Kidney (tissue), 14 donors: Measurements from ENCODE around the gene SRCIN1. TPM values are rescaled to one million over a fixed set of nuclear protein-coding genes. Genes with fewer than 3 reads are reported as not detected.
"Not testable (repeated sequence)": the region's sequence is repeated elsewhere in the genome, so short reads cannot be mapped to it uniquely, and the experiment has no call there.

ENCODE experiments used
- DNase-seq, 5 donors: peaks; one replicate each; pipeline ENCODE4 v3.0.0-alpha.2; 2013 to 2020
- FAIRE-seq: peaks from 2 replicates; lab custom pipeline; 2012; peaks lifted over from hg19 to GRCh38; lab: Jason Lieb, UNC
- H3K27ac ChIP-seq, 2 donors: one replicate each; pipeline ENCODE4 v1.7.0; 2013; ENCODE audit warnings: low read depth in 2 of 2, low read length in 2 of 2, inconsistent platforms in 1 of 2
- H3K27me3 ChIP-seq: one replicate; pipeline ENCODE4 v1.7.1; 2013; ENCODE audit warnings: low read length, inconsistent platforms; ENCODE audit not compliant: control insufficient read depth, insufficient read depth
- H3K36me3 ChIP-seq, 3 donors: one replicate each; pipeline versions ENCODE4 v1.7.0 to v1.7.1; 2013; ENCODE audit warnings: low read length in 3 of 3, control low read depth in 1 of 3, inconsistent platforms in 1 of 3; ENCODE audit not compliant: insufficient read depth in 3 of 3, control insufficient read depth in 2 of 3
- H3K4me1 ChIP-seq, 3 donors: one replicate each; pipeline versions ENCODE4 v1.7.0 to v1.7.1; 2013; ENCODE audit warnings: low read length in 3 of 3, inconsistent platforms in 1 of 3, low read depth in 1 of 3; ENCODE audit not compliant: control insufficient read depth in 2 of 3, insufficient read depth in 2 of 3
- H3K4me3 ChIP-seq, 3 donors: one replicate each; pipeline versions ENCODE4 v1.7.0 to v1.8.1; 2013; ENCODE audit warnings: low read length in 3 of 3, control low read depth in 1 of 3, inconsistent platforms in 1 of 3
- H3K9ac ChIP-seq, 3 donors: one replicate each; pipeline versions ENCODE4 v1.7.0 to v1.7.1; 2013; ENCODE audit warnings: low read length in 3 of 3, control low read depth in 1 of 3, inconsistent platforms in 1 of 3
- H3K9me3 ChIP-seq, 3 donors: one replicate each; pipeline versions ENCODE4 v1.7.0 to v1.7.1; 2013; ENCODE audit warnings: low read length in 3 of 3, control low read depth in 1 of 3, inconsistent platforms in 1 of 3; ENCODE audit not compliant: control insufficient read depth in 2 of 3, insufficient read depth in 1 of 3
- intact Hi-C: fragments of 100-400 bp; cut with DNase I; formaldehyde crosslinking; loops from one replicate; pipeline ENCODE4 v1.11.1; 2022
- polyA plus RNA-seq: library from polyadenylated mRNA; stranded (reverse); fragments of 350-450 nt; fragmentation: Illumina TruSeq; extraction: RNeasy Lipid Tissue Mini Kit (QIAGEN cat#74804); gene quantifications from one replicate; pipeline ENCODE4 v1.2.3, GENCODE V29; 2014; ENCODE audit warnings: low read depth, low replicate concordance; ENCODE audit not compliant: insufficient read depth
- total RNA-seq: library from RNA; stranded (reverse); fragmentation: NEBNext Ultra II Directional; extraction: Animal tissue kit (Norgen Biotek cat#: 25700); gene quantifications from one replicate; pipeline ENCODE4 v1.2.1, GENCODE V29; 2021
- TF ChIP-seq, protein P1 (sequence below): IDR thresholded peaks from 3 replicates; pipeline ENCODE4 v1.5.1; 2012; ENCODE audit warnings: mild to moderate bottlenecking, moderate library complexity, borderline replicate concordance; ENCODE audit not compliant: insufficient read depth; ENCODE audit errors: extremely low read depth
- donor health status: control.
- donor health status: control.
- donor health status: control.
- donor health status: control.
- donor health status: control.
- donor health status: DM: yes; HTN: yes; CAD: no.
- donor health status: Normal renal cell carcinoma (clear cell type).

Gene SRCIN1
- total and polyA plus RNA-seq, 2 donors from 2014 or later = 0.34 to 6.1 TPM

DNA sequence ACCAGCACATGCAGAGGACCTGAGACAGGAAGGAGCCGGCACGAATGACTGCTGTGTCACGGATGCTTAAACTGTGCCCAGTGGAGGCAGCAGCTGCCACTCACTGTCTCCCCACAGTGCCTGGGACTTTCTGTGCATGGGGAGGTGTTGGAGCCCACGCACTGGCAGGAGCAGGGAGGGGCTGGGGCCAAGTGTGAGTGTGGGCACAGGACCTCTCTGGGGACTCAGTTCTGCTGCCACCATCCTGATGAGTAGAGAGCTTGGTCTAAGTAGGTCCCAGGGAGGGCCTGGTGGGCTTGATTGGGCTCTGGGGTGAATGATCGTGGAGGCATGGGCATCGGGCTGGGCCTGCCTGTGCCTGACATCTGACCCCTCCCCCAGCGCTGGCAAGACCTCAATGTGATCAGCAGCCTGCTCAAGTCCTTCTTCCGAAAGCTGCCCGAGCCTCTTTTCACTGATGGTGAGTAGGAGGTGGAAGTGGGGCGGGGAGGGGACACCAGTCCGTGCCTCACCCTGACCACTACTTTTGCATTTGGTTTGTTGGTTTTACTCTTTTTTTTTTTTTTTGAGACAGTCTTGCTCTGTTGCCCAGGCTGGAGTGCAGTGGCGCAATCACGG is 120.0 kb downstream of the SRCIN1 start:
- intact Hi-C loops, H3K4me3 ChIP-seq, H3K4me1 ChIP-seq, H3K9me3 ChIP-seq, H3K36me3 ChIP-seq, FAIRE-seq, H3K27ac ChIP-seq, H3K9ac ChIP-seq, H3K27me3 ChIP-seq: not testable (repeated sequence)
- peak in 2 of 5 donors; percentile 20 to 64 for DNase-seq

DNA sequence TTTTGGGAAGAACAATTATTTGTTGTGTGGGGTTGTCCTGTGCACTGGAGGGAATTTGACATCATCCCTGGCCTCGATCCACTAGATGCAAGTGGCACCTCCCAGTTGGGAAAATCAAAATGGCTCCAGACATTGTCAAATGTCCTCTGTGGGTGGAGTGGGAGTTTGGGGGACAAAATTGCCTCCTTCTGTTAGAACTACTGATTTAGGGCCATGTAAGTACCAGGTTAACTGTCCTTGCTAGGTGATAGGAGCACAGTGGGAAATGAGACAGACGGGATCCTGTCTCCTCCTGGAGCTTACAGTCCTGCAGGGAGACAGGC is 120.6 kb downstream of the SRCIN1 start:
- intact Hi-C loops = no loop called here

DNA sequence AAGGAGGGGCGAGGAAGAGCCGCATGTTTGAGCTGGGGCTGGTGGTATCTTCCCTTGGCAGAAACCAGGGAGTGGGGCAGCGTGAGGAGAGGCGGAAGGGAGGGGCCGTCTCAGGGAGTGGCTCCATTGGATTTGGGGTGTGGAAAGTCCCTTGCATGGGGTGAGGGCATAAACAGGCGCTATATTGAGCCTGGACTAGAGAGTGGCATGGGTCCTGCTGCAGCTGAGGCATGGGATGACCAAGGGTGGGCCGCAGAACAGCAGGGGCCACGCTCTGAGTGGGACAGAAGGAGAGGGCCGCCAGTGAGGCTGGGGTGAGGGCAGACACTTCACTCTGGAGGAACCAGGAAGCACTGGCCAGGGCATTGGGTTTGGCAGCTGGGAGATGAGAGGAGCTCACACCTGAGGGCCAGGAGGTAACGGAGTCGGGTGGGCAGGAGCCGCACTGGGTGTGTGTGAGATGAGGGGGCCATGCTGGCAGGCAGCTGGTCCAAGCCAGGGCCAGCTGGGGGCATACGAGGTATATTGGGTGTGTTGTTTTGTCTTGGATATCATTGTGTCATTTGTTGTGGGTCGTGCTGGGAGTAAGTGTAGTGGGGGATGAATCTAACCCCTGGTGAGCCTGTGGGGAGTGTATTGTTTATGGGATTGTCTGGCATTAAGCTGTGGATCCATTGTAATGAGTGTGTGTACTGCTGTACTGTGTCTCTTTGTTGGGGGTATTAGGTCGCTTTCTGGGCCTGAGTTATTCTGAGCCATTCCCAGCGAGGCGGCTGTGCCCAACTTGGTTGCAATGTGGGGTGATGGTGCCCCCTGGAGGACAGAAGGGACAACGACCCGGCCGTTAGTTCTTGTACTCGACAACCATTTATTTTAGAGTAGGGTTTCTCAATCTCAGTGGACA is 121.3 kb downstream of the SRCIN1 start:
- DNase-seq = peak; percentile 77 to 87 (median 84)
- H3K27ac ChIP-seq, H3K9ac ChIP-seq, intact Hi-C loops, H3K9me3 ChIP-seq, H3K4me1 ChIP-seq, H3K36me3 ChIP-seq, H3K27me3 ChIP-seq, H3K4me3 ChIP-seq, FAIRE-seq: not testable (repeated sequence)
- TF ChIP-seq, protein P1, sequence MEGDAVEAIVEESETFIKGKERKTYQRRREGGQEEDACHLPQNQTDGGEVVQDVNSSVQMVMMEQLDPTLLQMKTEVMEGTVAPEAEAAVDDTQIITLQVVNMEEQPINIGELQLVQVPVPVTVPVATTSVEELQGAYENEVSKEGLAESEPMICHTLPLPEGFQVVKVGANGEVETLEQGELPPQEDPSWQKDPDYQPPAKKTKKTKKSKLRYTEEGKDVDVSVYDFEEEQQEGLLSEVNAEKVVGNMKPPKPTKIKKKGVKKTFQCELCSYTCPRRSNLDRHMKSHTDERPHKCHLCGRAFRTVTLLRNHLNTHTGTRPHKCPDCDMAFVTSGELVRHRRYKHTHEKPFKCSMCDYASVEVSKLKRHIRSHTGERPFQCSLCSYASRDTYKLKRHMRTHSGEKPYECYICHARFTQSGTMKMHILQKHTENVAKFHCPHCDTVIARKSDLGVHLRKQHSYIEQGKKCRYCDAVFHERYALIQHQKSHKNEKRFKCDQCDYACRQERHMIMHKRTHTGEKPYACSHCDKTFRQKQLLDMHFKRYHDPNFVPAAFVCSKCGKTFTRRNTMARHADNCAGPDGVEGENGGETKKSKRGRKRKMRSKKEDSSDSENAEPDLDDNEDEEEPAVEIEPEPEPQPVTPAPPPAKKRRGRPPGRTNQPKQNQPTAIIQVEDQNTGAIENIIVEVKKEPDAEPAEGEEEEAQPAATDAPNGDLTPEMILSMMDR = peak; percentile 68

More for the DNA sequence above, 120.6 kb downstream of the SRCIN1 start:
- H3K9ac ChIP-seq = no peak overlapping the region
- FAIRE-seq (no peak), DNase-seq (no peak)
- H3K27me3 ChIP-seq = no peaks in the 10 kb centered on the region
- TF ChIP-seq, protein P1 = no peak
- no peaks in the 10 kb centered on the region for H3K36me3 ChIP-seq
- H3K27ac ChIP-seq = no peak overlapping the region
- no peak overlapping the region for H3K4me3 ChIP-seq
- no peaks in the 10 kb centered on the region for H3K9me3 ChIP-seq
- H3K4me1 ChIP-seq = no peaks in the 10 kb centered on the region

DNA sequence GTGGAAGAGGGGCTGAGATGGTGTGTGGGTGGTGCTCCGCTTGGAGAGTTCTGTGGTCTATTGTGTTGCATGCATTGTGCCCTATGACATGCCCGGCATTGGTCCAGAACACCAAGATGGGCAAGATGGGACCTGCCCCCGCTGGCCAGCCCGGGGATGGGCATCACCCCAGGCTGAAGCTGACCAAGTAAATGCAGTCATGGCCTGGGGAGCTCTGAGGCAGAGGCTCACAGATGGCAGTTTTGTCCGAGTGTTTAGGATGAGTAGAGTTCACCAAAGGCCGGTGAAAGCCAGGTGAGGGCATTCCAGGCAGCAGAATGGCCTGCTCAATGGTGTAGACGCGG is 123.1 kb downstream of the SRCIN1 start:
- intact Hi-C loops, H3K36me3 ChIP-seq, H3K27ac ChIP-seq, H3K27me3 ChIP-seq, H3K9ac ChIP-seq, H3K9me3 ChIP-seq, FAIRE-seq, H3K4me3 ChIP-seq, H3K4me1 ChIP-seq: not testable (repeated sequence)
- peak in 1 of 5 donors; percentile 7 for DNase-seq

DNA sequence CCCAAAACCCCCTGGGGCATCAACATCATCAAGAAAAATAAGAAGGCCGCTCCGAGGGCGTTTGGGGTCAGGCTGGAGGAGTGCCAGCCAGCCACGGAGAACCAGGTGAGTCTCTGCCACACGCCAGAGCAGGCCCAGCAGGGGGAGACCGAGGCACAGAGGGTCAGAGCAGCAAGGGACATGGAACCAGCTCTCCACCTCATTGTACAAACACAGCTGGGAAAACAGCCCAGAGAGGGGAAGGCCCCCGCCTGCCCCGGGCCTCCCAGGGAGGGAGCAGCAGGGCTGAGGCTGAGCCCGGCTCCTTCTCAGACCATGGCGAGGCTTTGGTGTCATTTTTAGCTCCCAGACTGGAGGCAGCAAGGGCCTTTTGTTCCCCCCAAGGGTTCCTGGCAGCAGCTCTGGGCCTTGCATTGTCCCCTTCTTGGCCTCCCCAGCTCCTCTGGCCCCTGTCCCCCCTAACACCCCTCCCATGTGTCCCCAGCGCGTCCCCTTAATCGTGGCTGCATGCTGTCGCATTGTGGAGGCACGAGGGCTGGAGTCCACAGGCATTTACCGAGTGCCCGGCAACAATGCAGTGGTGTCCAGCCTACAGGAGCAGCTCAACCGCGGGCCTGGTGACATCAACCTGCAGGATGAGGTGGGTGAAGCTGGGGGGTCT is 123.6 kb downstream of the SRCIN1 start:
- intact Hi-C loops, FAIRE-seq, H3K4me1 ChIP-seq, H3K4me3 ChIP-seq, H3K27ac ChIP-seq, H3K9ac ChIP-seq, H3K36me3 ChIP-seq, H3K27me3 ChIP-seq, H3K9me3 ChIP-seq: not testable (repeated sequence)
- peak in 1 of 5 donors; percentile 61 for DNase-seq
